Lung (tissue), 16 donors: ENCODE measurements around the gene UGGT1. TPM values are rescaled to one million over a fixed set of nuclear protein-coding genes. Genes with fewer than 3 reads are reported as not detected.

Source experiments
- ATAC-seq: fragments of 200-7000 bp; cut with Tn5 transposase; one replicate; pipeline ENCODE4 v1.9.1; 2020; ENCODE audit warnings: moderate number of reproducible peaks; ENCODE audit not compliant: insufficient read depth, low FRiP score
- DNase-seq, 3 donors: peaks; one replicate each; pipeline ENCODE4 v3.0.0-alpha.2; 2013 to 2017
- H3K27ac ChIP-seq, 2 donors: one replicate each; pipeline ENCODE4 v1.5.1; 2013; ENCODE audit warnings: mild to moderate bottlenecking in 2 of 2, moderate library complexity in 2 of 2, control low read depth in 1 of 2, inconsistent platforms in 1 of 2, low read depth in 1 of 2, low read length in 1 of 2
- H3K27me3 ChIP-seq, 3 donors: one replicate each; pipeline ENCODE4 v1.5.1; 2013; ENCODE audit warnings: low read length in 2 of 3; ENCODE audit not compliant: control insufficient read depth in 3 of 3, insufficient read depth in 3 of 3
- H3K36me3 ChIP-seq, 4 donors: one replicate each; pipeline ENCODE4 v1.5.1; 2013; ENCODE audit warnings: low read length in 4 of 4, mild to moderate bottlenecking in 1 of 4, moderate library complexity in 1 of 4; ENCODE audit not compliant: control insufficient read depth in 4 of 4, insufficient read depth in 4 of 4
- H3K4me1 ChIP-seq, 5 donors: one replicate each; pipeline ENCODE4 v1.5.1; 2013; ENCODE audit warnings: low read length in 5 of 5, mild to moderate bottlenecking in 2 of 5, moderate library complexity in 1 of 5; ENCODE audit not compliant: control insufficient read depth in 5 of 5, insufficient read depth in 5 of 5
- H3K4me3 ChIP-seq: one replicate; pipeline ENCODE4 v1.5.1; 2013; ENCODE audit warnings: mild to moderate bottlenecking, control low read depth, moderate library complexity
- H3K9ac ChIP-seq, 2 donors: one replicate each; pipeline ENCODE4 v1.5.1; 2013; ENCODE audit warnings: low read length in 2 of 2, control low read depth in 1 of 2; ENCODE audit not compliant: insufficient read depth in 1 of 2
- H3K9me3 ChIP-seq, 4 donors: one replicate each; pipeline ENCODE4 v1.5.1; 2013; ENCODE audit warnings: low read length in 3 of 4, mild to moderate bottlenecking in 1 of 4, moderate library complexity in 1 of 4; ENCODE audit not compliant: control insufficient read depth in 4 of 4, insufficient read depth in 3 of 4
- WGBS, 2 donors: extraction: QIAGEN DNeasy Blood & Tissue Kit; methylation state at CpG; one replicate each; pipeline ENCODE4 v1.1.7; 2013; 5-methylcytosine and 5-hydroxymethylcytosine counted together
- long read RNA-seq, 5 donors: transcript quantifications; one replicate each; lab custom pipeline, GENCODE V29; 2026
- polyA plus RNA-seq, 2 donors: library from polyadenylated mRNA; stranded (reverse); fragments of 200-250 nt; gene quantifications; one replicate each; pipeline ENCODE4 v1.2.1, GENCODE V29; 2013
- total RNA-seq, 2 donors: library from RNA; depleted of rRNA in 1 of 2; stranded (reverse); fragments of >200 nt in 1 of 2; gene quantifications; one replicate each; pipeline ENCODE4 v1.2.1, GENCODE V29; 2014 to 2021
- TF ChIP-seq, protein P1 (sequence below): IDR thresholded peaks from 2 replicates; pipeline ENCODE4 v1.5.1; 2012; ENCODE audit warnings: mild to moderate bottlenecking; ENCODE audit errors: control extremely low read depth, extremely low read depth
- donor health status: control.
- donor health status: control.
- donor health status: Bipolar disorder and iron deficiency.
- donor health status: healthy.
- donor health status: DM: yes; HTN: yes; CAD: no.

The UGGT1 gene, protein sequence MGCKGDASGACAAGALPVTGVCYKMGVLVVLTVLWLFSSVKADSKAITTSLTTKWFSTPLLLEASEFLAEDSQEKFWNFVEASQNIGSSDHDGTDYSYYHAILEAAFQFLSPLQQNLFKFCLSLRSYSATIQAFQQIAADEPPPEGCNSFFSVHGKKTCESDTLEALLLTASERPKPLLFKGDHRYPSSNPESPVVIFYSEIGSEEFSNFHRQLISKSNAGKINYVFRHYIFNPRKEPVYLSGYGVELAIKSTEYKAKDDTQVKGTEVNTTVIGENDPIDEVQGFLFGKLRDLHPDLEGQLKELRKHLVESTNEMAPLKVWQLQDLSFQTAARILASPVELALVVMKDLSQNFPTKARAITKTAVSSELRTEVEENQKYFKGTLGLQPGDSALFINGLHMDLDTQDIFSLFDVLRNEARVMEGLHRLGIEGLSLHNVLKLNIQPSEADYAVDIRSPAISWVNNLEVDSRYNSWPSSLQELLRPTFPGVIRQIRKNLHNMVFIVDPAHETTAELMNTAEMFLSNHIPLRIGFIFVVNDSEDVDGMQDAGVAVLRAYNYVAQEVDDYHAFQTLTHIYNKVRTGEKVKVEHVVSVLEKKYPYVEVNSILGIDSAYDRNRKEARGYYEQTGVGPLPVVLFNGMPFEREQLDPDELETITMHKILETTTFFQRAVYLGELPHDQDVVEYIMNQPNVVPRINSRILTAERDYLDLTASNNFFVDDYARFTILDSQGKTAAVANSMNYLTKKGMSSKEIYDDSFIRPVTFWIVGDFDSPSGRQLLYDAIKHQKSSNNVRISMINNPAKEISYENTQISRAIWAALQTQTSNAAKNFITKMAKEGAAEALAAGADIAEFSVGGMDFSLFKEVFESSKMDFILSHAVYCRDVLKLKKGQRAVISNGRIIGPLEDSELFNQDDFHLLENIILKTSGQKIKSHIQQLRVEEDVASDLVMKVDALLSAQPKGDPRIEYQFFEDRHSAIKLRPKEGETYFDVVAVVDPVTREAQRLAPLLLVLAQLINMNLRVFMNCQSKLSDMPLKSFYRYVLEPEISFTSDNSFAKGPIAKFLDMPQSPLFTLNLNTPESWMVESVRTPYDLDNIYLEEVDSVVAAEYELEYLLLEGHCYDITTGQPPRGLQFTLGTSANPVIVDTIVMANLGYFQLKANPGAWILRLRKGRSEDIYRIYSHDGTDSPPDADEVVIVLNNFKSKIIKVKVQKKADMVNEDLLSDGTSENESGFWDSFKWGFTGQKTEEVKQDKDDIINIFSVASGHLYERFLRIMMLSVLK (N-terminal part only)
- 10 to 100 TPM; 47.0 to 57.7 TPM for total RNA-seq
- polyA plus RNA-seq, result 10 to 100 TPM in 1 of 2 donors, 1 to 10 TPM in 1; 9.4 to 18.6 TPM
- long read RNA-seq, donor 1, partial matches to known transcripts, result 6 of 6 reads
- long read RNA-seq, donor 1, other reads (novel, unspliced or antisense), result 0 of 6 reads
- long read RNA-seq, donor 2, partial matches to known transcripts, result 6 of 6 reads
- long read RNA-seq, donor 2, other reads (novel, unspliced or antisense), result 0 of 6 reads
- long read RNA-seq, donor 3, partial matches to known transcripts, result 13 of 13 reads
- long read RNA-seq, donor 3, other reads (novel, unspliced or antisense), result 0 of 13 reads
- long read RNA-seq, donor 4, partial matches to known transcripts, result 17 of 17 reads
- long read RNA-seq, donor 4, other reads (novel, unspliced or antisense), result 0 of 17 reads
- long read RNA-seq, donor 5, full-length matches to known transcripts, result 3 of 10 reads
- long read RNA-seq, donor 5, partial matches to known transcripts, result 0 of 10 reads
- long read RNA-seq, donor 5, other reads (novel, unspliced or antisense), result 7 of 10 reads

DNA sequence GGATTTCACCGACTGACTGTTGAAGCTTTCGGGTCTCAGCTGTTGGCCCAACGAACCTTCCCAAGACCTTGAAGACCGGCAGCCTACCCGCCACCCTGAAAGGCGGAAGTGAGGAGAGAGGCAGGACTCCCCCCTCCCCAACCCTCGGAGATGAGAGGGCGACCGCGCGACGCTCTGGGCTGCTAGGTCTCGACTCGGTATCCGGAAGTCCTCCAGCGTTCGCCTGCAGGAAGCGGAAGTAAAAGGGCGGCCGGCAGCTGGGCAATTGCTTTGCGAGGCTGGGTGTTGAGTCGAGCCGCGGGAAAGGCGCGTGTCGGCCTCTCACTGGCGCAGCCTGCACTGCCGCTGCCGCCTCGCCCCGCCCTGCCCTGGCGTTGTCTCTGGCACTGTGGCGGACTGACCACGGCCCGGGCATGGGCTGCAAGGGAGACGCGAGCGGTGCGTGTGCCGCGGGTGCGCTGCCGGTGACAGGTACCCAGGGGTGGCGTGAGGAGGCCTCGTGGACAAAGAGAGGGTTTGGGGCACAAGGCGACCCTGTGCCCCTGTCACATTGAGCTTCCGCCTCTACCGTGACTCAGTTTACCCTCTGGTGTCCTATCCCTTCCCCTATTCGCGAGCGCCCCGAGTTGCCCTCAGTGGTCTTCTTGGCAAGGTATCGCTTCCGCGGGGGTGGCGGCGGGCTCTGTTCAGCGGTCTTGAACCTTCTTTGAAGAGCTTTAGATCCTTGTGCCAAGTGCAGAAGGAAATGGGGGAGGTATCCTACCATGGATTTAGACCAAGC lies at the start of gene UGGT1:
TSS of gene UGGT1 (plus strand) at position 256 of the 781 bp plus-strand sequence. CDS start at position 414, 158 bp downstream.
- peak within 1 kb of the TSS; percentile 58 to 89 for H3K9ac ChIP-seq
- peak within 1 kb of the TSS; percentile 92 for H3K27ac ChIP-seq
- H3K4me1 ChIP-seq, result peaks cover 0 to 14% (median 5%) of the 10 kb centered on the region in 5 donors
- H3K9me3 ChIP-seq, result no peaks in the 10 kb centered on the region
- no peaks in the 10 kb centered on the region for H3K27me3 ChIP-seq
- TF ChIP-seq, protein P1, sequence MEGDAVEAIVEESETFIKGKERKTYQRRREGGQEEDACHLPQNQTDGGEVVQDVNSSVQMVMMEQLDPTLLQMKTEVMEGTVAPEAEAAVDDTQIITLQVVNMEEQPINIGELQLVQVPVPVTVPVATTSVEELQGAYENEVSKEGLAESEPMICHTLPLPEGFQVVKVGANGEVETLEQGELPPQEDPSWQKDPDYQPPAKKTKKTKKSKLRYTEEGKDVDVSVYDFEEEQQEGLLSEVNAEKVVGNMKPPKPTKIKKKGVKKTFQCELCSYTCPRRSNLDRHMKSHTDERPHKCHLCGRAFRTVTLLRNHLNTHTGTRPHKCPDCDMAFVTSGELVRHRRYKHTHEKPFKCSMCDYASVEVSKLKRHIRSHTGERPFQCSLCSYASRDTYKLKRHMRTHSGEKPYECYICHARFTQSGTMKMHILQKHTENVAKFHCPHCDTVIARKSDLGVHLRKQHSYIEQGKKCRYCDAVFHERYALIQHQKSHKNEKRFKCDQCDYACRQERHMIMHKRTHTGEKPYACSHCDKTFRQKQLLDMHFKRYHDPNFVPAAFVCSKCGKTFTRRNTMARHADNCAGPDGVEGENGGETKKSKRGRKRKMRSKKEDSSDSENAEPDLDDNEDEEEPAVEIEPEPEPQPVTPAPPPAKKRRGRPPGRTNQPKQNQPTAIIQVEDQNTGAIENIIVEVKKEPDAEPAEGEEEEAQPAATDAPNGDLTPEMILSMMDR, result no peak
- DNase-seq, result peak; percentile 97 to 99 (median 97)
- H3K4me3 ChIP-seq, result peak within 1 kb of the TSS; percentile 89
- peak; percentile 100 for ATAC-seq
- 0 to 1% methylated on average over 50 to 59 of the region's 59 CpGs for WGBS, 2 donors
- H3K36me3 ChIP-seq, result peaks cover 0 to 3% (median 0%) of the 10 kb centered on the region in 4 donors

DNA sequence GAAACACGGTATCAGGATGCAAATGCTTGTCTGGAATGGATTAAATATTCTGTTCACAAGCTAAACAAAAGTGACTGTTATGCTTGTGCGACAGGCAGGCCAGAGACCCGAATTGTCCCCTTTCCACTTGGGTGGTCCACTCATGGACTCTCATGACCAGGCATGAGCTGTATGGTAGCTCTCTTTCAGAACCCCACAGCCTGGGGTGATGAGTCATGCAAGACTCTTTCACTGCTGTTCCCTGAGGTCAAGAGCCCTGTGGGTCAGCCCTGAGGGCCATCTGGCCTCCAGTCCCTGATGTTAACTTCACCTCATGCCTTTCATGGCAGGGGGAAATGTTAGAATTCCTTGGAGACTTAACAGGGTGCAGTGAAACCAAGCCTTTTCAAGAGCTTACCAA lies 49.4 kb upstream of the UGGT1 start:
- Histone ChIP-seq H3K4me1 (no peaks in the 10 kb centered on the region), H3K27ac (no peak overlapping the region), H3K36me3 (no peaks in the 10 kb centered on the region), H3K27me3 (no peaks in the 10 kb centered on the region), H3K4me3 (no peak overlapping the region), H3K9me3 (peaks cover 0 to 26% (median 19%) of the 10 kb centered on the region in 4 donors), H3K9ac (no peak overlapping the region)
- DNase-seq, result no peak
- TF ChIP-seq, protein P1, result no peak
- WGBS, 2 donors, result 86 to 87% methylated on average over 3 of the region's 3 CpGs
- ATAC-seq, result no peak
